Measurements from ENCODE around the gene C9orf43.
"Not testable (repeated sequence)": the region's sequence is repeated elsewhere in the genome, so short reads cannot be mapped to it uniquely, and the experiment has no call there.

Gene C9orf43

GRCh38 chr9:113410207-113410864 lies at the start of gene C9orf43, which contains the start of gene POLE3:
Gene C9orf43, plus strand, starts transcription at chr9:113410747. Its CDS starts 2,747 bp downstream, at chr9:113413494.
Gene POLE3, minus strand, starts transcription at chr9:113410675. Its CDS starts 382 bp downstream, at chr9:113410293.
- DNase-seq = peak; percentile 93

DNA sequence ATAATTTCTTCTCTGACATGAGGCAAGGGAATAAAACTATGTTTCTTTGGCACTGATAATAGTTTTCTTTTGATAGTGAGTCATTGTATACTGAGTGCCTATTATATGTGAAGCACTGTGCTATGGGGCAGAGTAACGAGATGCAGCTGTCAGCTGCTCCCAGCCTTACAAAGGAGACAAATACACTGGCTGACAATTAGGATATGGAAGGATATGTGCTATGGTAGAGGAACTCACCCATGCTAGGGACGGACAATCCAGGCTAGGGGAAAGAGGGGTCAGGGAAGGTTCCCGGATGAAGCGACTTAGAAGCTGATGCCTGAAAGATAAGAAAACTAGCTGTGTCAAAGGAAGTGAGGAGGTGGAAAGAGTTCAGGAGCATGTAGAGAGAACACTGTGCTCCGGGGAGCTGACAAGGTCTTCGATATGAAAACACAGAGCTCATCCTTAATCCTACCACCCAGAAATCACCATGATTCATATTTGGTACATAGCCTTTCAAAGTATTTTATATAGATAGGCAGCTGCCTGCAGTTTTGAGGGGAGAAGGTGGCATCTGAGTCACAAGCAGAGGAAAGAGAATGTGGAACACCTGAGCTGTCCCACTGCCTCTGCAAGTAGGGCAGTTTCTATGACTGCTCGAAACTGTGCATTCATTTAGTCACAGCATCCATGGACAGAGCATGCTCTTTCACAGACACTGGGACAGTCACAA lies 49.1 kb upstream of the C9orf43 start:
- DNase-seq = no peak

GRCh38 chr9:113363336-113363735 lies 47.2 kb upstream of the C9orf43 start:
- DNase-seq = no peak

DNA sequence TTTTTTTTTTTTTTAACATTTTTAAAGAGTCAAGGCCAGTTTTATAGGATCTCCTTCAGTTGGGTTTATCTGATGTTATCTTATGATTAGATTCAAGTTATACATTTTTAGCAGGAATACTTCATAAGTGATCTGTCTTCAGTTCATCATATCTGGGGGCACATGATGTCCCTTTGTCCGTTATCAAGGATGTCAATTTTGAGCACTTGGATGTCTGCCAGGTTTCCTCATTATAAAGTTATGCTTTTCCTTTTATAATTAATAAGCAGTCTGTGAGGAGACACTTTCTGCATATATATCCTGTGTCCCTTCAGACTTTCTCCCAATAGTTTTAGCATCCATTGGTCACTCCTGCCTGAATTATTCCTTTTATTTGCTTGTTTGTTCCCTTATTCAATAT lies 45.6 kb upstream of the C9orf43 start:
- DNase-seq = no peak

DNA sequence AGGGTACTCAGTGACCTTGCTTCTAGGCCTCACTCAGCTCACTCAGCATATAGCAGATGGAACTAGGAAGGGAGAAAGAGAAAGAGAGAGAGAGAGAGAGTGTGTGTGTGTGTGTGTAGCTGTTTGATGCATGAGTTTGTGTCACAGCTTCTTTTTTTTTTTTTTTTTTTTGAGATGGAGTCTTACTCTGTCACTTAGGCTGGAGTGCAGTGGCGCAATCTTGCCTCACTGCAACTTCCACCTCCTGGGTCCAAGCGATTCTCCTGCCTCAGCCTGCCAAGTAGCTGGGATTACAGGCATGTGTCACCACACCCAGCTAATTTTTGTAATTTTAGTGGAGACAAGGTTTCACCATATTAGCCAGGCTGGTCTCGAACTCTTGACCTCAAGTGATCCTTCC lies 44.9 kb upstream of the C9orf43 start:
- DNase-seq = peak; percentile 29

DNA sequence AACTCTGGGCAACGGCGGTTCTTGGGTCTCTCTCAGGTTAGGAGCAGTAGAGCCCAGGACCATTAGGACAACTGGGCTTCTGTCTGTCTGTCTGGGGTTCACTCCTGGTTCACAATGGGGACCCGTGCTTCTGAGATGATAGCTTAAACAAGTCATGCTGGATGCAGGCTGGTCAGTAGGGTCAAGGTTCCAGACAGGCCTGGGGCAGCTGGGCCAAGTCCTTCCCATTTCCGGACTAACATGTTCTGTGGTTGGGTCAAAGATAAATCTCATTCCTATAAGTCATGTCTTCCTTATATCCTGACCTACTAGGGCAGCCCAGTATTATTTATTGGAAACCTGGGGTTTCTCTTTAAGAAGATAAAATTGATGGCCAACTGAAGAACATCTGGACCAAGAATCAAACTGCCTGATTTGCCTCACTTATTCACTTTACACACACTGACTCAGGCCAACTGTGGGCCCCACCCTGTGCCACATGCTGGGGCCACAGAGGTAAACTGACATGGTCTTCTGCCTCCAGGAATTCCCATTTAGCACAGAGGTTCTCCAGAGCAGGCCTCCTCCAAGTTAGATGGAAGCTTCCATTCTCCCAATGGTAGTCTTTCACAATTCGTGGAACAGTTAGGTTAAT lies 42.1 kb upstream of the C9orf43 start:
- no peak for DNase-seq

GRCh38 chr9:113368982-113369854 lies 41.3 kb upstream of the C9orf43 start:
- DNase-seq = no peak

DNA sequence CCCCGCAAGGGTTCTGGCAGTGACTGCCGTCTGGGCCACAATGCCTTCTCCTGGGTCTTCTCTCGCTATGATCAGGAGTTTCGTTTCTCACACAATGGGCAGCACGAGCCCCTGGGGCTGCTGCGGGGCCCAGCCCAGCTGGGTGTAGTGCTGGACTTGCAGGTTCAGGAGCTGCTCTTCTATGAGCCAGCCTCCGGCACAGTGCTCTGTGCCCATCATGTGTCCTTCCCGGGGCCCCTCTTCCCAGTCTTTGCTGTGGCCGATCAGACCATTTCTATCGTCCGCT lies 40.7 kb upstream of the C9orf43 start:
- no peak for DNase-seq

GRCh38 chr9:113370806-113371325 lies 39.7 kb upstream of the C9orf43 start:
- no peak for DNase-seq

- DNase-seq = no peak
Measured at GRCh38 chr9:113372059-113372458, 38.5 kb upstream of the C9orf43 start.

GRCh38 chr9:113373256-113373655 lies 37.3 kb upstream of the C9orf43 start:
- no peak for DNase-seq

- no peak for DNase-seq
Measured at GRCh38 chr9:113373676-113374392, 36.7 kb upstream of the C9orf43 start.

- DNase-seq = no peak
Measured at GRCh38 chr9:113375057-113376023, 35.2 kb upstream of the C9orf43 start.

- peak; percentile 81 for DNase-seq
Measured at GRCh38 chr9:113376634-113377567, 33.6 kb upstream of the C9orf43 start, which contains the start of gene HDHD3. Gene HDHD3, minus strand, starts transcription at chr9:113376986. Its CDS starts 2,632 bp downstream, at chr9:113374354.

DNA sequence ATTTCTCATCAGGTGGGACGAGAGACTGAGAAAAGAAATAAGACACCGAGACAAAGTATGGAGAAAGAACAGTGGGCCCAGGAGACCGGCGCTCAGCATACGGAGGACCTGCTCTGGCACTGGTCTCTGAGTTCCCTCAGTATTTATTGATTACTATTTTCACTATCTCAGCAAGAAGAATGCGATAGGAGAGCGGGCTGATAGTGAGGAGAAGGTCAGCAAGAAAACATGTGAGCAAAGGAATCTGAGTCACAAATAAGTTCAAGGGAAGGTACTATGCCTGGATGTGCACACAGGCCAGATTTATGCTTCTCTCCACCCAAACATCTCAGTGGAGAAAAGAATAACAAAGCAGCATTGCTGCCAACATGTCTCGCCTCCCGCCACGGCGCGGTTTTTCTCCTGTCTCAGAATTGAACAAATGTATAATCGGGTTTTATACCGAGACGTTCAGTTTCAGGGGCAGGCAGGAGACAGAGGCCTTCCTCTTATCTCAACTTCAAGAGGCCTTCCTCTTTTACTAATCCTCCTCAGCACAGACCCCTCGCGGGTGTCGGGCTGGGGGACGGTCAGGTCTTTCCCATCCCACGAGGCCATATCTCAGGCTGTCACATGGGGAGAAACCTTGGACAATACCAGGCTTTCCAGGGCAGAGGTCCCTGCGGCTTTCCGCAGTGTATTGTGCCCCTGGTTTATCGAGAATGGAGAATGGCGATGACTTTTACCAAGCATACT lies 31.3 kb upstream of the C9orf43 start:
- not testable (repeated sequence) for DNase-seq

- not testable (repeated sequence) for DNase-seq
Measured at GRCh38 chr9:113379829-113380210, 30.7 kb upstream of the C9orf43 start.

DNA sequence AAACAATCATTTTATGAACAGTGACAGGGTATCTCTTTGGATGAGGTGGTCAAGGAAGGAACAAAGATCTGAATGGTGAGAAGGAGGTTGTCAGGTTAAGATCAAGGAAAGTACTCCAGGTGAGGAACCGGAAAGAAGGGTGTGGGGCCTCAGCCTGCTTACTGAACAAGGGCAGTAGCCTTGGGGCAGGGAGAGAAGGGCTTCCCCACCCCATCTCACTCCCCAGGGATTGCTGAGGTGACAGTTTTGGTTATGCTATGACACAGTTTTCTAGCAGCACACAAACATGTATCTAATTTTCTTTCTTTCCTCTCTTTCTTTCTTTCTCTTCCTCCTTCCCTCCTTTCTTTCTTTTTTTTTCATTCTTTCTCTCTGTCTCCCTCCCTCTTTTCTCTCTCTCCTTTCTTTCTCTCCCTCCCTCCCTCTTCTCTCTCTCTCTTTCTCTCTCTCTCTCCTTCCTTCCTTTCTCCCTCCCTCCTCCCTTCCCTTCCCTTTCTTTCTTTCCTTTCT lies 29.6 kb upstream of the C9orf43 start:
- DNase-seq = no peak

GRCh38 chr9:113381441-113381840 lies 29.1 kb upstream of the C9orf43 start:
- DNase-seq = not testable (repeated sequence)
